ENCODE measurements around the gene OR2T10. TPM values are rescaled to one million over a fixed set of nuclear protein-coding genes. Genes with fewer than 3 reads are reported as not detected.
"Not testable (repeated sequence)": the region's sequence is repeated elsewhere in the genome, so short reads cannot be mapped to it uniquely, and the experiment has no call there.

OR2T10 gene, protein sequence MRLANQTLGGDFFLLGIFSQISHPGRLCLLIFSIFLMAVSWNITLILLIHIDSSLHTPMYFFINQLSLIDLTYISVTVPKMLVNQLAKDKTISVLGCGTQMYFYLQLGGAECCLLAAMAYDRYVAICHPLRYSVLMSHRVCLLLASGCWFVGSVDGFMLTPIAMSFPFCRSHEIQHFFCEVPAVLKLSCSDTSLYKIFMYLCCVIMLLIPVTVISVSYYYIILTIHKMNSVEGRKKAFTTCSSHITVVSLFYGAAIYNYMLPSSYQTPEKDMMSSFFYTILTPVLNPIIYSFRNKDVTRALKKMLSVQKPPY
- not detected for total RNA-seq

DNA sequence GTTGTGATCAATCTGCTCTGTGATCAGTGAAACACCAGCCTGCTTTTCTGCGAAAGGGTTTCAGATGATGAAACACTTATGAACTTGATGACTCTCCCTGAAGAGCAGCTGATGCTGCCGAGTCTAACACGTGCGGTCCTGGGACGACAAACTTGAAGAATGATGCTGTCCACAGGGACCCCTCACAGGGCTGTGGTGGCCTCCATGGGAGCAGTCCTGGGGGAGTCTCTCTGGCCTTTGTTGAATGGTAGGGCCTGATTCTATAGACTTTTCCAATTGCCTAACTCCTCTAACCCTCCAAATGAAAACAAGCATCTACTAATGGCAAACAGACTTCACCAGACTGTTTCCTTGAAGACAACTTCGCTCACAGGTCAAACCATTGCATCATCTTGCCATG is at the start of gene OR2T10:
TSS of gene OR2T10 (minus strand) at position 112 of the 400 bp plus-strand sequence. CDS start 3,932 bp downstream, outside the sequence.
- DNase-seq = no peak

DNA sequence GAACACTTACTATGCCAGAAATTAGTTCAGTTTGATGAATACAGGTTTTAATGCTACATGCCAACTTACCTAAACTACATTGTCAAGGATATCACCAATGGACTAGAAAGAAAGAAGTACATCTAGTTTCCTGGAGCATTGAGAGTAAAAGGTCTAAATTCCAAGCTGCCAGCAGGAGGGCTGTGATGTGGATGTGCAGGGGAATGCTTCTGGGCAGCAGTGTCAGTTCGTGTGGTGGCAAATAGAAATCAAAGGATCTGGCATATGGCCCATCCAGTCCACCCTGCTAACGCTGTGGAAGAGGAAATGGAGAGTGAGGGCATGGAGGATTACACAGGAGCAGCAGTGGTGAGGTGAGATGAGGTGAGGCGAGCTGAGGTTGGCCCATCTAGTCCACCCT is 47.7 kb upstream of the OR2T10 start, which contains the start of gene OR2T35:
TSS of gene OR2T35 (minus strand) at position 101 of the 400 bp plus-strand sequence. CDS start 6,020 bp downstream, outside the sequence.
- DNase-seq = not testable (repeated sequence)

DNA sequence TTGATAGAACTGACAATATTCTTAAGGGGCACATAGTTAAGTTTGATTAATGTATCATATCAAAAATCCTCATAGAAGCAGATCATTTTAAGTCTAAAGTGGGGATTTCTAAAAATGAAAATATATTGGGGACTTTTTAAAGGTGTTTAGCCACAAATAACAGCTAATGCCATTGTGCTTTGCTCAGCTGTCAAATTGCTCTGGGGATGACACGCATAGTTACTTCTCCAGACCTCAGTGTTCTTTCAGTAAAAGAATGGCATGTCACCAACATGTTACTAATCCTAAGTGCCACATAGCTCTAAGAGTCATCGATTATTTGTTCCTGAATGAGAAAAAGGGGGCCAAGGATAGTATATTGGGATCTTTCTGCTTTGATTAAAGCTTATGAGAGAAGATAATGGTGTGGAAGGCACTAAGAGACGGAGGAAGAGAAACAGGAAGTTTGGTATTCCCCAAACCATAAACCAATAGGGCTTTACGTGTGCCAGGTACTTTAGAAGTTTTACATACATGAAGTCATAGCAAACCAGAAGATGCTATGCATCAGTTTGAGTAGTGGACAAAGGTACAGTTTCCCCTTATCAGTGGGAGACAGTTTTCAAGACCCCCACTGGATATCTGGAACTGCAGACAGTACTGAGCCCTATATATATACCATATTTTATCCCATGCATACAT is 45.6 kb upstream of the OR2T10 start:
- not testable (repeated sequence) for DNase-seq

DNA sequence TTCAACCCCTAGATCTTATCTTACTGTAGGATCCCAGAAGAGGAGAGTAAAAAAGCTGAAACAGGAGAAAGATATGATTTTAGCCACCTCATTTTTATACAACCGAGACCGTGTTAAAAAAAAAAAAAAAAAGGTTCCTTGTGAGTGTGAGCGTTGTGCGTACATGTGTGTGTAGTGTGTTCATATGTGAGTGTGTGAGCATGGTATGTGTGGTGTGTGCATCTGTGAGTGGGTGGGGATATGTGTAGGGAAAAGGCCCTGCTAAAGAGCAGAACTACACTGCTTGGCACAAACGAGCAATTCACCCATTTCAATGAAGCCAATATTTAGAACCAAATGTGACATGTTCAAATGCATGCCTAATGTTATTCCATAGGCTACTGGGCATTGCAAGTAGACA is 44.1 kb upstream of the OR2T10 start:
- not testable (repeated sequence) for DNase-seq

DNA sequence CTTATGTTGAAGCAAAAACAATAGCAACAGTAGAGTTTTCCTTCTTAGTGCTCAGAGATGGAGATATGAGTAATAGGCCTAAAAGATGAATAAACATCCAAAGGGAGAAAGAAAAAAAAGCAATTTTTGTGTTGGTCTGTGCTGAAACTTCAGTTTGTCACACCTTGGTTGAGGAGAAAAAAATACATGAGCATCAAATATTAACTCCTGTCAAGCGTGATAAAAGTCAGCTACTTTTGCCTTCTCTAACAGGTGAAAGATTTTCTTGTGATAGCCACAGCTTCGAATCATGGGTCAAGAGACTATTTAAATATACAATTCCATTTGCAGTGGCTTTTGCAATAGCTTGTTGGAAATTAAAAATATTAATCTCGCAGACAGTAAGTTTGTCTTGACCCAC is 43.4 kb upstream of the OR2T10 start:
- DNase-seq = not testable (repeated sequence)

DNA sequence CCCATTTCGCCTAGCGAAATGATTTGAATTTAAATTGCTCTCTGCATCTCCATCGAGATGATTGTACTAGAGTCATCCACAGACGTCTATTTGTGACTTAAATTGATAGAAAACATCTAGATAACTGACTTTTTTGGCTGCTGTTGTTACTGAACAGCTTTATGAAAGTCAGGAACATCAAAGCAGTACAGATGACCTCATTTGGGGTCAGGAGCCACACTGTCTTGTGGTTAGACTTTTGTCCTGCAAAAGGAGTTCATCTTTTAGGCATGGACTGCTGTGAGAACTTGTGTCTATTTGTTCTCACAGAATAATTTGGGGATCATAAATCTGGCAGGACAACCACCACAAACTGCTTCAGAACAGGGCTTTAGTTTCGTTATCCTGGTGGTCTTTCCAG is 42.2 kb upstream of the OR2T10 start:
- DNase-seq = not testable (repeated sequence)

DNA sequence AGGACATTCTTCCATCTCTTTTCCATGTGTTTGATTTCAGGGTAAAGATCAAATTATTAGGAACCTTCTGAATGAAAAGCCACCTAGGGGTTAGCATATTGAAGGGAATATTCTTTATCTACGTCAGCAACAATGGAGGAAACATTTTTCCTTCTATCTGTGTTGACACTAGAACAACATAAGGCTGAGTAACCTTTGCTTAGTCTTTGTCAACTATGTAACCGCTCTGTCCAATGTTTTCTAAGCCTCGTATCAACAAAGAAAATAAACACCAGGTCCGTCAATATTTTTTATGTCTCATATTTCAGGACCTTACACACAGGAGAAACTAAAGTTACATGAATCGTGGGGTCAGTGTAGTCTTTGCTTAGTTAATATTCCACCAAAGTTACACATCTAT is 39.1 kb upstream of the OR2T10 start:
- DNase-seq = not testable (repeated sequence)

DNA sequence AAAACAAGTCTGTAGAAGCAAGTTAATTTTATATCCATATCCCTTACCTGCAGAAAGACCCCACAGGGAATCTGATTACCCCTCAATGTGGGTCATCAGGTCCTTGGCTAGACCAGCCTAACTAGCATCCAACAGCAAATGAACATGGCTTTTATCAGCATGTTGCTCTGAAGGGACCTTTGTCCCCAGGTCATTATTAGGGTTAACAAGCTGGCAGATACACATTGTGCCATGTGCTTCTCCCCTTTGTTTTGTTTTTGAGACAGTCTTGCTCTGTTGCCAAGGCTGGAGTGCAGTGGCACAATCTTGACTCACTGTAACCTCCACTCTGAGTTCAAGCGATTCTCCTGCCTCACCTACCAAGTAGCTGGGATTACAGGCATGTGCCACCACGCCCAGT is 37.5 kb upstream of the OR2T10 start, which contains the start of gene OR2T11:
TSS of gene OR2T11 (minus strand) at position 101 of the 400 bp plus-strand sequence. CDS start 7,963 bp downstream, outside the sequence.
- DNase-seq = not testable (repeated sequence)

DNA sequence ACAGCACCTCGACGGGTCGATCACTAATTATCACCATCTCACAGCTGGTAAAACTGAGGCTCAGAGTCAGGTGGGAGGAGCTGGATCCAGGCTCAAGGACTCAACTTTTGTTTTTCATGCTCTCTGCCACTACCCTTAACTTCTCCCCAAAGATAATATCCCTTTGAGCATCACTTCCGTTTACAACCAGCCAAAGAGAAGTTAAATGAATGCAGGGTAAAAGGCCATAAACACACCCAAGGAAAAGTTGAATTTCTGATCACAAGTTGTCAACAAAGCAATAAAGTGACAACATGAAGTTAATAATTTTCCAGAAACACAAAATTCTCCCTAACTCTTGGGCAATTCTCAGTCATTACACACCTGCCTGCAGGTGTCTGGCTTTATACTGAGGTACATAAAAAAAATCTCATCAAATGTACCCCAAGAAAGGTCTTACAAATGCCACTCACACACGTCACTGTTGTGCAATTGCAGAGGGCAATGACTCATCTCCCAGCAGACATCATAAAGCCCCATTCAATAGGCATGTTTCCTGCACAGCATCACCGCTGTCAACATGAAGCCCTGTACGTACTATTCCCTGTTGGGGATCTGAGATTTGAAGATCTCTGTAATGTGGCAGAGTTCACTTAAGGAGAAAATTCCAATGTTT is 34.0 kb upstream of the OR2T10 start:
- no peak for DNase-seq

DNA sequence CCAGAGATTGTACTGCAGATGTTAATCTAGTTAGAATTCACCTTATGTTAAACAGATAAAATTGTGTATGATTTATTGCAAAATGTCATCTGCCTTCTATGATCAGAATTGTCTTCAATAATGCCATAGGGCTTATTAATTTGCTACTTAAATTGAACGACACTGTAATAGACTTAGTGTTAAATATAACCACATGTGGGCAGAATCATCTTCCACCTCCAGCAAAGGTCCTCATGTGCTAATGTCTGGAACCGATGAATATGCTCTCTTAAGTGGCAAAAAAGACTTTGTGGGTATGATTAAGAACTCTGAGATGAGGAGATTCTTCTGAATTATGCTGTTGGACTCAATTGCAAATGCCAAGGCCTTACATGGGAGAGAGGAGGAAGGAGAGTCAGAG is 33.1 kb upstream of the OR2T10 start:
- no peak for DNase-seq

DNA sequence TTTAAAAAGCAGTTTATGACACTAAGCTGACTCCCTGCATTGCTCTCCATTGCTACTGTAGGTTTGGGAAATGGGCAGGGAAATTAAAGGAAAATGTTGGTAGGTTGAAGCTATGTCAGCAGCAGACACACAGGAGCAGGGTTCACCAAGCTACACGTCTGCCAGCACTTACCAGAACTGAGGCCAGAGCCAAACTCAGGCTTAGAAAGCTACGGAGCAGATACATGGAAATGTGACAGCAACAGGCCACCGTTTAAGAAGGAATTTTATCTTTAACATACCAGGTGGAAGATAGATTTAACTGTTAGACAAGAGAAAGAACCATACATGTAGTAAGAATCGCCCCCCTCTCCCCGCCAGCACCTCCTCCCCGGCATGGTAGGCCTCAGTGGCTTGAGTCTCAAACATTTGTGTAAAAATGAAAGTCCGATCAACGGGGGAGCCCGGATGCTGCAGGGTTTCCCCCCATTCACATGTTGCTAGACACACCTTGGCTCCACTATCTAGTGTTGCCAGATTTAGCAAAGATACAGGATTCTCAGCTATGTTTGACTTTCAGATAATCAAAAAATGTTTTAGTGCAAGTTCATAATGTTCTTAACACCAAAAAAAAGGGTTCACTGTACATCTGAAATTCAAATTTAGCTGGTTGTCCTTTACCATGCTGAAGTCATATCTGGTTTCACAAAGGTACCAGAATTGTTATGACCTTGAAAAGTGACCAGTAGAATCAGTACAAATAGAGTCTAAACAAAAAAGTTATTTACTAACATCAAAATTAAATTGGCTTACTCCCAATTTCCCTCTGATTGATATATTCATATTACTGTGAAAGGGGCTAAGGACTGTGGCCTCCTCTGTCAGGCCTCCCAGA is 30.7 kb upstream of the OR2T10 start:
- DNase-seq = no peak

DNA sequence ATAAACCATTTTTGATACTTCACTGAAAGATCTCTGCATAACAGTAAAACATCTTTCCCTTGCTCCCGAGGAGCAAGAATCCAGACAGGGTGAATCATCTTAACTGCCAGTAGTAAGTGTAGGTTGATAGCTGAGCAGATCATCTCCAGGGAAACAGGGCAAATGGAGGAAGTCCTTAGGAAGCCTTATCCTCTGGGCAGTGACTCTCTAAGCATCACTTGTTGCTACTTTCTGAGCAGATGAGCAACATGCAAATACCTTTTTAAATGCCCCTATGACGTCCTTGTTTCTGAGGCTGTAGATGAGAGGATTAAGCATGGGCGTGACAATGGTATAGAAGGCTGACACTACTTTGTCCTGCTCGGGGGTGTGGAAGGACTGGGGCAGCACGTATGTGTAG is 28.5 kb upstream of the OR2T10 start:
- DNase-seq = no peak

DNA sequence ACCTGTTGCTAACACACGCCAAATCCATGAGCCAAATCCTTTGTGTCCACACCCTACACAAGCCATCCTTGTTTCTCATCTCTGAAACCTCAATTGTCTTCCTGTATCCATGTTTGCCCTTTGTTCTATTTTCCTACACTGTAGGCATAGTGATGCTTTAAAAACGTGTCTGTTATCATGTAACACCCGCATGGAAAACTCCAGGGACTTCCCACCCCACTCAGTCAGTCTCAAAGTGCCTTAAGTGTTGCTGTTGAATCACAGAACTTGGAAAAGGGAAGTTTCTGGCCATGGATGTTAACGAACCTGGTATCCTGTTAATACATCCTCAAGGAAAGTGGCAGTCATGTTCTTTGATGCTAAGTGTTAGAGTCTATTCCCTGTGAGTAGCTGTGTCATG is 27.7 kb upstream of the OR2T10 start:
- no peak for DNase-seq

DNA sequence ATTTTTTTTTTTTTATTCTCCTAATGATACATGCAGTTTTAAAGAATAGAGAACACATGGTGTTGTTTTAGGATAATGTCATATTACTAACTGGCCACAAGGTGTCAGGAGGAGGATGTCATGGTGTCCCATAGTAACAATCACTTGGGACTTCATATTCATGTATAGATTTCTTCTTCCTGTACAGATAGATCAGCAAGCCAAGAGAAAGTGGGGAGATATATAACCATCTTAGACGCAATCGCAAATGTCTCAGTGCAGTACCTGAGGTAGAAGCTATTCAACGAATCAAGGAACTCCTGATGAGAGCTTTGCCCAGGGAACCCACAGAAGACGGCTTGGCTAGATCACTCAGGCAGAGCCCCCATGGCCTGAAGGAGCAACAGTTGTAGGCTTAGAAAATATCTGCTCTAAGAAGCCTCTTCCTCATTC is 25.1 kb upstream of the OR2T10 start:
- no peak for DNase-seq

DNA sequence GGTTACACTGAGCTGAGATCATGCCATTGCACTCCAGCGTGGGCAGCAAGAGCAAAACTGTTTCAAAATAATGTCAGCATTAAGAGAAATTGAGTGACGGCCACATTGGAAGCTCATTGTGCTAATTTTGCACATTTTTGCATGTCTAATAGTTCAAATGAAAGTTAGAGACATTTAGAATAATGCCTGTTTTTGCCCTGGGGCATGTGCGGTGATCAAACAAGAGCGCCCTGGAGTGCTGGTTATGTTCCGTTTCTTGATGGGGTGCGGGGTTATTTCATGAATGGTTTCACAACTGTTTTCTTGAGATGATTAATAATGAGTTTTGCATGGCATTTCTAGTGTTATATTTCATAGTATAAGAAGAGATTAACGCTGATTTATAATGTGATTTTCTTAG is 24.3 kb upstream of the OR2T10 start:
- DNase-seq = no peak

DNA sequence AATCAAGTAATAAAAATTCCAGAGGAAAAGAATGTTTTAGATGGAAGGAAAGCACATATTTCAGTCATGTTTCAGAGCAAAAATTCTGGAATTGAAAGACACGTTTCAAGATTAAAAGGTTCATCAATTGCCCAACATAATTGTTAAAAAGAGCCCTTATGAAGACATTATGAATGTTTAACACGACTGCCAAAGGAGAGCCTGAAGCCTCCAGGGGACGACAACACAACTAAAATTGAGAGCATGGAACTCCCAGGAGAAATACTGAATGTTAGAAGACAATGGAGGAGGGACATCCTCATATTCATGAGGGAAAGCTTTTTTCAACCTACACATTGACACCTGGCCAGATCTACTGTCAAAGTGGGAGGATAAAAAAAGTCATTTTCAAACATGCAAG is 21.4 kb upstream of the OR2T10 start:
- no peak for DNase-seq

DNA sequence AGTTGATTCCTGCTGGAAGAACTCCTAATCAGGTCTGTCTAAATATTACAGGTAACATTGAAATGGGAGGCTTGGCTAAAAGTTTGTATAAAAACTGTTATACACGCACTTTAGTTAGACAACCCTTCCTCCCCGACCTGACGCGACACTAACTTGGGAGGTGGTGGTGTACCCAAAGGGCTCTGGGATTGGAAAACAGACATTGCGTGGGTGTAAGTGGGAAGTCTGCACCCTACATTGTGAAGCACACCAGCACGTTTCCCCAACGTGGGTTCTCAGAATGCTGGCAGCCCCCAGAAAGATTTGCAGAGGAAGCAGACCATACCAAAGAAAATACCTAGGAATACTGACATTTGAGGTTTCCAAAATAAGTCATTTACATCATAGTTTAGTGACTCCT is 20.6 kb upstream of the OR2T10 start:
- no peak for DNase-seq

DNA sequence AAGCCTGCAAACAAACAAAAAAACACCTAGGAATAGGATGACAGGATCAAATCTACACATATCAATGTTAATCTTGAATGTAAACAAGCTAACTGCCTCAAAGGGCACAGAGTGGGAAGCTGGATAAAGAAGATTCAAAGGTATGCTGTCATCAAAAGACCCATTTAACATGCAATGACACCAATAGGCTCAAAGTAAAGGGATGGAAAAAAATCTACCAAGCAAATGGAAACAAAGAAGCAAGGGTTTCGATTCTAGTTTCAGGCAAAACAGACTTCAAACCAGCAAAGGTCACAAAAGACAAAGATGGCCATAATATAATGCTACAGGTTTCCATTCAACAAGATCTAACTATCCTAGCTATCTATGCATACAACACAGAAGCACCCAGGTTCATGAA is 16.2 kb upstream of the OR2T10 start:
- no peak for DNase-seq

DNA sequence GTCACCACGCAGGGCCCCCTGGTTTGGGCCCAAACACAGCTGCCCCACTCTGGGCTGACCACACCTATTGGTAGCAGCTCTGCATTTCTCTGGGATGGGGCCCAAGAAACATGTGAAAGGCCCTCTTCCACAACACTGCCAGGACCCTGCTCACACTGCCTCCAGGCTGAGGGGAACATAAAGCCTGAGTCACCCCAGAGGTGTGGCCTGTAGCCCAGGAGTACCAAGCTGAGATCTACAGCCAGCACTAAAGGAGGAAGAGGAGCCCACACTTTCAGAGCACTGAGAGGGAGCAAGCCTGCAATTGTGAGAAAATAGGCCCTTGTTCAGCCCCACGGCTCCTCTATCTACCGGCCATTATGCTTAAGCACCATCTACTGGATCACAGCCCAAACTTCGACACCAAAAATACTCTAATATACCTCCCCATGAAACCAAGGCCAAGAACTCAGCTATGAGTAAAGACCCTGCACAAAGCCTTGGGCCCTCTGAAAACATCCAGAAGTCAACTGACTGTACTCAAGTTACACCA is 14.4 kb upstream of the OR2T10 start:
- no peak for DNase-seq

DNA sequence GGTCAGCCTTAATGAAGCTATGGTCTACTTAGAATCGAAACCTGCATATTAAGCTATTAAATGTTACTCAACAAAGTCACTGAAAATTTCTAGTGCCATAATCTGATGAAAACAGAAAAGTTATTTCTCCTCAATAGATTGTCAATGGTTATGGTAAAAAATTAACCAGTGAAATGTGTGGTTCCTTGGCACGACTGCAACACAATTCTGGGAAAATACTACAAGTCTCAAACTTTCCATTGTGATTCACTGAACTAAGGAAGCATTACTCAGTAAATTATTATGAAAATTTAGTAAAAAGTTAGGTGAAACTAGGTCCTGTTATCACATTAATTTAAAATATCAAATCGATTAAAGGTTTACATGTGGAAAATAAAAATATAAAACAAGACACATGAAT is 12.8 kb upstream of the OR2T10 start:
- DNase-seq = no peak

DNA sequence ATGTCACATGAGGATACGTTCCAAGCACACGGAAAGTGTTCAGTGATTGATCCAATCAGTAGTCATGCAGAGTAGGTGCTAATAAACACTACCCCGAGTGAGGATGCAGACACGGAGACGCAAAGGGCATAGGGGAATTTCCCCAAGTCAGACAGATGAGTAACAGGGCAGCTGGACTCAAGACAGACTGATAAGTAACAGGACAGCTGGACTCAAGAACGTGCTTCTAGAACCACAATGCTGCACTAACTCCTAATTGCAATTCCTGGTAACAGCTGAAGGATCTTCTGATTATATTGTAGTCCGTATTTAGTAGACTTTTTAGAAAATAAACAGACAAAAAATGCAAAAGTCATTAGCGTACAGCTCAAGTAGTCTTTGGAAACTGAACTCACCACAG is 1.9 kb upstream of the OR2T10 start:
- DNase-seq = no peak

DNA sequence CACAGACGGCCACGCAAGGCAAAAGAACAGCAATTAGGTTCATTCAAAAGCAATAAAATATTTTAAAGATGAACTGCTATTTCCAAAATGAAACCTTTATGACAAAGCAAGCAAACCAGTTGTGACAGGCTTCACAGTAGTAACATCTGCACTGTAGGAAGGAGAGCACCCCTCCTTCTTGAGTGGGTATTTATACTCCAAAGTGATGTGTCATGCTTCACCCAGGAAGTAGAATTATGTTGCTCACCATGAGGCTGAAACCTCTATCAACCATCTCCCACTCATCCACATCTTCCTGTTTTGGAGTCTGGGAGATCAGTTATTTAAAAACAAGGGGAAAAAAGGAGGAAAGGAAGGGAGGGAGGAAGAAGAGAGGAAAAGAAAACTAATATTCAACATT is 885 bp downstream of the OR2T10 start:
- DNase-seq = no peak
